Liver (tissue), 9 donors: ENCODE measurements around the gene SETD6. TPM values are rescaled to one million over a fixed set of nuclear protein-coding genes. Genes with fewer than 3 reads are reported as not detected.

Experiments
- DNase-seq: peaks from one replicate; pipeline ENCODE4 v3.0.0-alpha.2; 2017; ENCODE audit warnings: low spot score
- H3K27ac ChIP-seq, 2 donors: one replicate each; pipeline ENCODE4 v1.7.0; 2013; ENCODE audit warnings: inconsistent platforms in 2 of 2, low read length in 2 of 2, control low read depth in 1 of 2, low read depth in 1 of 2, mild to moderate bottlenecking in 1 of 2
- H3K27me3 ChIP-seq, 4 donors: one replicate each; pipeline versions ENCODE4 v1.6.1 to v1.7.0; 2013; ENCODE audit warnings: low read length in 3 of 4, inconsistent platforms in 1 of 4, mild to moderate bottlenecking in 1 of 4, moderate library complexity in 1 of 4; ENCODE audit not compliant: control insufficient read depth in 4 of 4, insufficient read depth in 4 of 4
- H3K36me3 ChIP-seq, 4 donors: one replicate each; pipeline versions ENCODE4 v1.6.1 to v1.7.0; 2013; ENCODE audit warnings: low read length in 3 of 4, mild to moderate bottlenecking in 3 of 4, low read depth in 1 of 4, moderate library complexity in 1 of 4; ENCODE audit not compliant: control insufficient read depth in 4 of 4, insufficient read depth in 3 of 4
- H3K4me1 ChIP-seq, 4 donors: one replicate each; pipeline versions ENCODE4 v1.6.1 to v1.7.0; 2013; ENCODE audit warnings: low read length in 3 of 4, mild to moderate bottlenecking in 3 of 4, moderate library complexity in 1 of 4; ENCODE audit not compliant: control insufficient read depth in 4 of 4, insufficient read depth in 4 of 4
- H3K4me3 ChIP-seq, 3 donors: one replicate each; pipeline versions ENCODE4 v1.6.1 to v1.7.0; 2013; ENCODE audit warnings: low read length in 3 of 3, control low read depth in 1 of 3, low read depth in 1 of 3, mild to moderate bottlenecking in 1 of 3
- H3K9ac ChIP-seq, 2 donors: one replicate each; pipeline ENCODE4 v1.7.0; 2013; ENCODE audit warnings: low read length in 2 of 2, mild to moderate bottlenecking in 2 of 2, moderate library complexity in 2 of 2, control low read depth in 1 of 2, low read depth in 1 of 2
- H3K9me3 ChIP-seq, 4 donors: one replicate each; pipeline versions ENCODE4 v1.6.1 to v1.7.0; 2013; ENCODE audit warnings: low read length in 3 of 4; ENCODE audit not compliant: control insufficient read depth in 4 of 4
- ATF3 ChIP-seq: IDR thresholded peaks from 2 replicates; pipeline ENCODE4 v1.6.1; 2016; ENCODE audit warnings: antibody characterized with exemption
- CTCF ChIP-seq: fragments of 150-350 bp; IDR thresholded peaks from 2 replicates; pipeline ENCODE4 v1.5.1; 2017; ENCODE audit warnings: improper control_type of control experiment, low read depth, low read length; ENCODE audit not compliant: missing input control
- EGR1 ChIP-seq, 2 donors: IDR thresholded peaks; 2 replicates each; pipeline ENCODE4 v1.6.1; 2016 to 2018; ENCODE audit warnings: antibody characterized with exemption in 2 of 2, low read depth in 2 of 2
- FOXA1 ChIP-seq: IDR thresholded peaks from 2 replicates; pipeline ENCODE4 v1.6.1; 2016; ENCODE audit warnings: antibody characterized with exemption
- FOXA2 ChIP-seq: IDR thresholded peaks from 2 replicates; pipeline ENCODE4 v1.6.1; 2016; ENCODE audit warnings: antibody characterized with exemption
- GABPA ChIP-seq, 2 donors: IDR thresholded peaks in 1 of 2; conservative IDR thresholded peaks in 1 of 2; 2 replicates each; pipeline ENCODE4 v1.6.1; 2016; ENCODE audit warnings: antibody characterized with exemption in 2 of 2, mild to moderate bottlenecking in 1 of 2, moderate library complexity in 1 of 2
- HNF4A ChIP-seq, 2 donors: conservative IDR thresholded peaks; 2 replicates each; pipeline ENCODE4 v1.6.1; 2016; ENCODE audit warnings: antibody characterized with exemption in 2 of 2, mild to moderate bottlenecking in 2 of 2
- HNF4G ChIP-seq: IDR thresholded peaks from 2 replicates; pipeline ENCODE4 v1.6.1; 2016; ENCODE audit warnings: antibody characterized with exemption
- JUND ChIP-seq, 2 donors: IDR thresholded peaks; 2 replicates each; pipeline ENCODE4 v1.6.1; 2016; ENCODE audit warnings: antibody characterized with exemption in 2 of 2
- MAX ChIP-seq: IDR thresholded peaks from 2 replicates; pipeline ENCODE4 v1.6.1; 2016; ENCODE audit warnings: antibody characterized with exemption
- NR2F2 ChIP-seq: IDR thresholded peaks from 2 replicates; pipeline ENCODE4 v1.6.1; 2016; ENCODE audit warnings: antibody characterized with exemption
- RAD21 ChIP-seq, 2 donors: IDR thresholded peaks; 2 replicates each; pipeline ENCODE4 v1.6.1; 2016; ENCODE audit warnings: antibody characterized with exemption in 2 of 2, mild to moderate bottlenecking in 2 of 2
- REST ChIP-seq: IDR thresholded peaks from 2 replicates; pipeline ENCODE4 v1.6.1; 2016; ENCODE audit warnings: antibody characterized with exemption, mild to moderate bottlenecking
- RXRA ChIP-seq, 2 donors: IDR thresholded peaks; 2 replicates each; pipeline ENCODE4 v1.6.1; 2017 to 2018; ENCODE audit warnings: antibody characterized with exemption in 2 of 2, mild to moderate bottlenecking in 1 of 2
- SP1 ChIP-seq: IDR thresholded peaks from 2 replicates; pipeline ENCODE4 v1.6.1; 2018; ENCODE audit warnings: antibody characterized with exemption, mild to moderate bottlenecking
- TAF1 ChIP-seq: conservative IDR thresholded peaks from 2 replicates; pipeline ENCODE4 v1.6.1; 2016; ENCODE audit warnings: antibody characterized with exemption, mild to moderate bottlenecking
- YY1 ChIP-seq: IDR thresholded peaks from 2 replicates; pipeline ENCODE4 v1.6.1; 2016; ENCODE audit warnings: antibody characterized with exemption, mild to moderate bottlenecking
- ZBTB33 ChIP-seq: IDR thresholded peaks from 2 replicates; pipeline ENCODE4 v1.6.1; 2016; ENCODE audit warnings: antibody characterized with exemption
- WGBS: extraction: QIAGEN DNeasy Blood & Tissue Kit; methylation state at CpG from one replicate; pipeline ENCODE4 v1.1.7; 2013; 5-methylcytosine and 5-hydroxymethylcytosine counted together
- polyA plus RNA-seq, 2 donors: library from polyadenylated mRNA; stranded (reverse) in 1 of 2; unstranded in 1 of 2; fragments of 200-250 nt in 1 of 2; fragments of >200 nt in 1 of 2; fragmentation: Nextera tagmentation in 1 of 2; extraction: Ambion mirVana in 1 of 2; gene quantifications; one replicate each; pipeline versions ENCODE4 v1.2.1 to v1.2.3, GENCODE V29; 2013 to 2015
- total RNA-seq, 2 donors: library from RNA; depleted of rRNA; stranded (reverse); fragments of >200 nt; gene quantifications; one replicate each; pipeline ENCODE4 v1.2.3, GENCODE V29; 2014
- donor health status: healthy.
- donor health status: healthy.
- donor health status: healthy.
- donor health status: healthy.
- donor health status: healthy.

SETD6 gene
- total RNA-seq: 10 to 100 TPM in 1 of 2 donors, 1 to 10 TPM in 1; 6.9 to 17.7 TPM
- 10 to 100 TPM in 1 of 2 donors, 1 to 10 TPM in 1; 9.2 to 11.2 TPM for polyA plus RNA-seq

- Histone ChIP-seq H3K27ac (peak within 1 kb of the TSS; percentile 44 to 75), H3K27me3 (no peaks in the 10 kb centered on the region), H3K36me3 (peaks cover 0 to 31% (median 23%) of the 10 kb centered on the region in 4 donors), H3K4me1 (peaks cover 1 to 21% (median 14%) of the 10 kb centered on the region in 4 donors), H3K4me3 (peak within 1 kb of the TSS; percentile 90 to 99 (median 93)), H3K9me3 (no peaks in the 10 kb centered on the region), H3K9ac (peak within 1 kb of the TSS; percentile 56 to 59)
- 2% methylated on average over 80 of the region's 80 CpGs for WGBS
- DNase-seq: peak; percentile 85
- TF ChIP-seq MAX: no peak
- no peak for TF ChIP-seq HNF4G
- no peak for TF ChIP-seq ATF3
- TF ChIP-seq TAF1: no peak
- TF ChIP-seq GABPA (IDR thresholded peaks at IDR 0.05 in 1 of 2, conservative IDR thresholded peaks at IDR 0.05 in 1 of 2): peak; percentile 63 to 91
- no peak for TF ChIP-seq RXRA (IDR thresholded peaks at IDR 0.05)
- TF ChIP-seq JUND (IDR thresholded peaks at IDR 0.05): no peak
- TF ChIP-seq EGR1 (IDR thresholded peaks at IDR 0.05; ENCODE audit: low read depth in 2 of 2): no peak
- TF ChIP-seq NR2F2: no peak
- TF ChIP-seq SP1: peak; percentile 15
- no peak for TF ChIP-seq REST
- TF ChIP-seq YY1: peak; percentile 79
- no peak for TF ChIP-seq CTCF
- TF ChIP-seq RAD21 (IDR thresholded peaks at IDR 0.05): no peak
- no peak for TF ChIP-seq HNF4A (conservative IDR thresholded peaks at IDR 0.05)
- TF ChIP-seq FOXA1: no peak
- TF ChIP-seq ZBTB33: no peak
- no peak for TF ChIP-seq FOXA2
Measured at GRCh38 chr16:58515125-58515870, at the start of gene SETD6. TSS of gene SETD6 (plus strand) at chr16:58515517. CDS start at chr16:58515538, 21 bp downstream.
